HEK293 (cell line): ENCODE results near the gene SKAP1.

Experiments
- CTCF ChIA-PET: fragments of 350-600 bp; formaldehyde crosslinking; extraction: SDS; loops from one replicate; lab custom pipeline; 2021; ENCODE audit warnings: antibody characterized with exemption; lab: Yijun Ruan, JAX
- POLR2A ChIA-PET: fragments of 300-600 bp; formaldehyde crosslinking; extraction: SDS; loops from one replicate; lab custom pipeline; 2020; ENCODE audit warnings: antibody characterized with exemption, inconsistent platforms; lab: Yijun Ruan, JAX
- H3K27ac ChIP-seq: fragments of 200-500 bp; sonication (Bioruptor generic); 2 replicates; pipeline ENCODE4 v1.5.1; 2014; ENCODE audit warnings: low read depth, low read length, control low read depth, inconsistent platforms; ENCODE audit errors: extremely low read depth
- H3K36me3 ChIP-seq, 2 experiments: fragments of 200-500 bp in 1 of 2; sonication (Bioruptor generic) in 1 of 2; 1 replicate in 1 of 2; 2 replicates in 1 of 2; pipeline ENCODE4 v1.5.1; 2014 to 2017; ENCODE audit warnings: inconsistent platforms in 2 of 2, low read length in 2 of 2; ENCODE audit not compliant: control insufficient read depth in 2 of 2, insufficient read depth in 1 of 2
- H3K4me1 ChIP-seq: fragments of 200-500 bp; sonication (Bioruptor generic); 2 replicates; pipeline ENCODE4 v1.5.1; 2014; ENCODE audit warnings: mild to moderate bottlenecking, low read length, inconsistent platforms; ENCODE audit not compliant: control insufficient read depth, insufficient read depth
- H3K4me3 ChIP-seq: 2 replicates; pipeline ENCODE4 v1.5.1; 2011; ENCODE audit warnings: low read depth, mild to moderate bottlenecking, control low read depth, low read length, moderate library complexity
- H3K9me3 ChIP-seq: fragments of 200-500 bp; sonication (Bioruptor generic); 2 replicates; pipeline ENCODE4 v1.5.1; 2014; ENCODE audit warnings: low read depth, low read length, inconsistent platforms; ENCODE audit not compliant: control insufficient read depth, insufficient read depth
- FEZF1 ChIP-seq: fragments of 450-650 bp; formaldehyde crosslinking; IDR thresholded peaks from 2 replicates; pipeline ENCODE4 v1.5.1; 2016; ENCODE audit warnings: missing biosample characterization, missing genetic modification characterization
- KLF7 ChIP-seq: fragments of 450-650 bp; formaldehyde crosslinking; IDR thresholded peaks from 2 replicates; pipeline ENCODE4 v1.5.1; 2016; ENCODE audit warnings: missing biosample characterization, missing genetic modification characterization, borderline replicate concordance
- MZF1 ChIP-seq: fragments of 450-650 bp; formaldehyde crosslinking; IDR thresholded peaks from 2 replicates; pipeline ENCODE4 v1.5.1; 2017; ENCODE audit warnings: missing biosample characterization, missing genetic modification characterization, borderline replicate concordance
- OSR2 ChIP-seq: fragments of 450-650 bp; formaldehyde crosslinking; IDR thresholded peaks from 2 replicates; pipeline ENCODE4 v1.5.1; 2016; ENCODE audit warnings: missing biosample characterization, missing genetic modification characterization
- PRDM6 ChIP-seq: fragments of 450-650 bp; formaldehyde crosslinking; IDR thresholded peaks from 2 replicates; pipeline ENCODE4 v1.5.1; 2017; ENCODE audit warnings: missing biosample characterization, missing genetic modification characterization
- SP2 ChIP-seq: fragments of 450-650 bp; formaldehyde crosslinking; IDR thresholded peaks from 2 replicates; pipeline ENCODE4 v1.5.1; 2016; ENCODE audit warnings: missing biosample characterization, missing genetic modification characterization
- ZFP69B ChIP-seq: fragments of 450-650 bp; formaldehyde crosslinking; IDR thresholded peaks from 2 replicates; pipeline ENCODE4 v1.5.1; 2016; ENCODE audit warnings: missing biosample characterization, missing genetic modification characterization
- ZNF121 ChIP-seq: fragments of 450-650 bp; formaldehyde crosslinking; IDR thresholded peaks from 2 replicates; pipeline ENCODE4 v1.5.1; 2016; ENCODE audit warnings: missing biosample characterization, missing genetic modification characterization
- ZNF561 ChIP-seq: fragments of 450-650 bp; IDR thresholded peaks from 2 replicates; pipeline ENCODE4 v1.5.1; 2018; ENCODE audit warnings: missing biosample characterization, missing genetic modification characterization, borderline replicate concordance
- ZNF624 ChIP-seq: fragments of 450-650 bp; formaldehyde crosslinking; IDR thresholded peaks from 2 replicates; pipeline ENCODE4 v1.5.1; 2017; ENCODE audit warnings: missing biosample characterization, missing genetic modification characterization
- ZNF664 ChIP-seq: fragments of 450-650 bp; formaldehyde crosslinking; IDR thresholded peaks from 2 replicates; pipeline ENCODE4 v1.5.1; 2016; ENCODE audit warnings: missing biosample characterization, missing genetic modification characterization
- ZNF830 ChIP-seq: fragments of 450-650 bp; IDR thresholded peaks from 2 replicates; pipeline ENCODE4 v1.5.0; 2018; ENCODE audit warnings: missing biosample characterization, missing genetic modification characterization, low read depth, mild to moderate bottlenecking, moderate library complexity
- ZSCAN30 ChIP-seq: fragments of 450-650 bp; IDR thresholded peaks from 2 replicates; pipeline ENCODE4 v1.5.1; 2018; ENCODE audit warnings: missing biosample characterization, mild to moderate bottlenecking, missing genetic modification characterization, moderate library complexity
- TF ChIP-seq, protein P1 (sequence below): fragments of 450-650 bp; formaldehyde crosslinking; IDR thresholded peaks from 2 replicates; pipeline ENCODE4 v1.5.1; 2016; ENCODE audit warnings: missing biosample characterization, missing genetic modification characterization

Gene SKAP1

DNA sequence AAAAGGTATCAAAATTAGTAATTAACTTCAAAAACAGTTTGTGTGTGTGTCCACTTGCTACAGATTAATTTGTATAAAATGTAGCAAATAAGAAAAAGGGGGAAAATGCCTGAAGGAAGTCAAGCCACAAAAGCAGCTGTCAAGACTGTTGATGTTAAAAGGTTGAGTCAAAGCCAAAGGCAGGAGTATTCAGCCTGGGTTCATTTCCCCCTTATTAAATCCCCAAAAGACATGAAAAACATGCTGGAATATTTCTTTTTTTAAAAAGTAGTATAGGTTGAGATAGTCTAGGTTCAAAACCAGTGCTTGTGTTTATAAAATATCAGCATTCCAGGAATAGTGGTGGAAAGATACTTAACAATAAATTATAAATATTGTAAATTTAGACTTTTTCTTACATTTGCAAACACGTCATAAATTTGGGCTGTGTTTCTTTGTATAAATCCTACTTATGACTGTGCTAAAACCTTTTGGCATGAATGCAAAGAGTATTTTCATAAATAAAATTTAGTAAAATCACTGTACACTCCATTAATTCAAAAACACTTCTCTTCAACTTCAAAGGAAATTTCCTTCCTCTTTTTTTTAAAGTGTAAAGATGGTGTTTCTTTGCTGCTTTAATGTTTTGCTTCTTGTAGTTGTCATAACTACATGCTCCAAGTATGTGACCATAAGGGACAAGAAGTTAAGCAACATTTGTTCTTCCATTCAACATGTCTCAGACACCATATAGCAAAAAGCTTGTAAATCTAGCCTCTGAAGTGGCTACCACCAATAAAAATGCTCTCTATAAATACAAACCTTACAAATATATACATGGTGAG lies 72.0 kb downstream of the SKAP1 start:
- TF ChIP-seq ZNF830 (tag by site-specific recombination): no peak
- TF ChIP-seq ZNF121 (tag by site-specific recombination): no peak
- no peak for TF ChIP-seq KLF7 (tag by site-specific recombination)
- no peak for TF ChIP-seq ZNF624 (tag by site-specific recombination)
- TF ChIP-seq ZNF561: 0 out of 2 replicates have a peak, but pooled peaks have one; percentile 40
- TF ChIP-seq OSR2 (tag by site-specific recombination): peak; percentile 28; the same call in 1 of the 2 replicates
- TF ChIP-seq PRDM6 (tag by site-specific recombination): peak; percentile 27; the same call in 1 of the 2 replicates
- peak; percentile 40; the same call in 1 of the 2 replicates for TF ChIP-seq FEZF1 (tag by site-specific recombination)
- TF ChIP-seq, protein P1, sequence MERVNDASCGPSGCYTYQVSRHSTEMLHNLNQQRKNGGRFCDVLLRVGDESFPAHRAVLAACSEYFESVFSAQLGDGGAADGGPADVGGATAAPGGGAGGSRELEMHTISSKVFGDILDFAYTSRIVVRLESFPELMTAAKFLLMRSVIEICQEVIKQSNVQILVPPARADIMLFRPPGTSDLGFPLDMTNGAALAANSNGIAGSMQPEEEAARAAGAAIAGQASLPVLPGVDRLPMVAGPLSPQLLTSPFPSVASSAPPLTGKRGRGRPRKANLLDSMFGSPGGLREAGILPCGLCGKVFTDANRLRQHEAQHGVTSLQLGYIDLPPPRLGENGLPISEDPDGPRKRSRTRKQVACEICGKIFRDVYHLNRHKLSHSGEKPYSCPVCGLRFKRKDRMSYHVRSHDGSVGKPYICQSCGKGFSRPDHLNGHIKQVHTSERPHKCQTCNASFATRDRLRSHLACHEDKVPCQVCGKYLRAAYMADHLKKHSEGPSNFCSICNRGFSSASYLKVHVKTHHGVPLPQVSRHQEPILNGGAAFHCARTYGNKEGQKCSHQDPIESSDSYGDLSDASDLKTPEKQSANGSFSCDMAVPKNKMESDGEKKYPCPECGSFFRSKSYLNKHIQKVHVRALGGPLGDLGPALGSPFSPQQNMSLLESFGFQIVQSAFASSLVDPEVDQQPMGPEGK (tag by site-specific recombination): no peak
- no peak for TF ChIP-seq ZSCAN30
- ChIA-PET CTCF (interaction anchor here (0.6 to 2.9 kb wide), 9 partner anchors 10 to 281 kb away, joined by 3 to 14 read pairs (median 4); partner anchors contain the start of gene HOXB5), POLR2A (interaction anchor here (0.7 kb wide), 1 partner anchor 184 kb away, joined by 3 read pairs; no protein-coding TSS in a partner anchor)
- no peaks in the 10 kb centered on the region for H3K36me3 ChIP-seq
- H3K27ac ChIP-seq: no peak overlapping the region
- no peak overlapping the region for H3K4me3 ChIP-seq
- no peaks in the 10 kb centered on the region for H3K9me3 ChIP-seq
- H3K4me1 ChIP-seq: no peaks in the 10 kb centered on the region

- ChIA-PET CTCF (interaction anchor here (0.6 kb wide), 1 partner anchor 17 kb away, joined by 4 read pairs; no protein-coding TSS in a partner anchor), POLR2A (no interaction called here)
- H3K27ac ChIP-seq: no peak overlapping the region
- peak; percentile 99 for TF ChIP-seq MZF1 (tag by site-specific recombination)
- no peak for TF ChIP-seq ZFP69B (tag by site-specific recombination)
- no peaks in the 10 kb centered on the region for H3K9me3 ChIP-seq
- no peak overlapping the region for H3K4me3 ChIP-seq
- H3K4me1 ChIP-seq: peaks cover 3% of the 10 kb centered on the region; the same call in 1 of the 2 replicates
- no peaks in the 10 kb centered on the region for H3K36me3 ChIP-seq
These were observed 73.1 kb downstream of the SKAP1 start for GRCh38 chr17:48356866-48357265.

DNA sequence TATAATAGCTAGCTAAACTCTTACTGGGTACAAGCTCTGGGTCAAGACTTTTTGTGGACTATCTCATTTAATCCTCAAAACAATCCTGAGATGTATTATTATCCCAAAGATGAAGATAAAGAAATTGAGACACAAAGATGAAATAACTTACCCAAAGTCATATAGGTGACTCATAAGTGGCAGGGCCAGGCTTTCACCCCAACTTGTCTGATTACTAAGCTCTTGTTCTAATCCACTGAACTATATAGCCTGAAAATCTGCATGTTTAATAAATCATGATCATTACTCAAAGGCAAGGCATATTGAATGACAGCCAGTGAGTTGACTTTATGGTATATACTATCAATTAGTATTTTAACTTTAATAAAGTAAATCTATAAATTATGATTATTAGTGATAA lies 77.4 kb downstream of the SKAP1 start:
- POLR2A ChIA-PET: no interaction called here
- CTCF ChIA-PET: interaction anchor here (0.5 to 3.6 kb wide), 35 partner anchors 8 to 265 kb away, joined by 3 to 44 read pairs (median 5); partner anchors contain the start of gene HOXB5
- TF ChIP-seq SP2: no peak
- TF ChIP-seq ZNF664 (tag by site-specific recombination): peak; percentile 73
- Histone ChIP-seq H3K4me1 (peaks cover 3% of the 10 kb centered on the region; the same call in 1 of the 2 replicates), H3K9me3 (no peaks in the 10 kb centered on the region), H3K4me3 (no peak overlapping the region), H3K36me3 (no peaks in the 10 kb centered on the region), H3K27ac (no peak overlapping the region)
